Keratinocyte (primary cell): ENCODE measurements around the gene PANX2. TPM values are rescaled to one million over a fixed set of nuclear protein-coding genes. Genes with fewer than 3 reads are reported as not detected.

Source experiments
- DNase-seq: peaks from one replicate; pipeline ENCODE4 v3.0.0-alpha.2; 2011; ENCODE audit warnings: low read depth, missing footprints, low spot score
- FAIRE-seq: peaks from 2 replicates; lab custom pipeline; 2011; peaks lifted over from hg19 to GRCh38; lab: Jason Lieb, UNC
- H2AFZ ChIP-seq: 2 replicates; pipeline ENCODE4 v1.6.0; 2012; ENCODE audit warnings: low read length, control low read depth, inconsistent platforms; ENCODE audit not compliant: control insufficient read depth
- H3K27ac ChIP-seq: 2 replicates; pipeline ENCODE4 v1.5.1; 2011; ENCODE audit warnings: low read length; ENCODE audit not compliant: control insufficient read depth, insufficient read depth
- H3K27me3 ChIP-seq: 3 replicates; pipeline ENCODE4 v1.6.0; 2011; ENCODE audit warnings: low read length; ENCODE audit not compliant: control insufficient read depth, insufficient read depth; ENCODE audit errors: extremely low read depth
- H3K36me3 ChIP-seq, 2 experiments: 2 replicates in 1 of 2; 3 replicates in 1 of 2; pipeline ENCODE4 v1.5.1; 2011; ENCODE audit warnings: low read length in 2 of 2, mild to moderate bottlenecking in 1 of 2; ENCODE audit not compliant: control insufficient read depth in 2 of 2, insufficient read depth in 2 of 2; ENCODE audit errors: extremely low read depth in 1 of 2
- H3K4me1 ChIP-seq: 3 replicates; pipeline ENCODE4 v1.5.1; 2011; ENCODE audit warnings: low read length; ENCODE audit not compliant: control insufficient read depth, insufficient read depth; ENCODE audit errors: extremely low read depth
- H3K4me2 ChIP-seq: 3 replicates; pipeline ENCODE4 v1.6.0; 2011; ENCODE audit warnings: low read depth, low read length; ENCODE audit not compliant: control insufficient read depth, insufficient read depth; ENCODE audit errors: extremely low read depth
- H3K4me3 ChIP-seq, 3 experiments: fragments of 200-600 bp in 1 of 3; sonication (generic) in 1 of 3; 2 replicates in 2 of 3; 3 replicates in 1 of 3; pipeline ENCODE4 v1.5.1; 2011 to 2016; ENCODE audit warnings: low read length in 3 of 3, mild to moderate bottlenecking in 3 of 3, control low read depth in 2 of 3, inconsistent platforms in 1 of 3, low read depth in 1 of 3, mixed read lengths in 1 of 3, mixed run types in 1 of 3, moderate library complexity in 1 of 3; ENCODE audit not compliant: control insufficient read depth in 2 of 3, insufficient read depth in 2 of 3; ENCODE audit errors: extremely low read depth in 1 of 3
- H3K79me2 ChIP-seq: 2 replicates; pipeline ENCODE4 v1.6.0; 2012; ENCODE audit warnings: low read length; ENCODE audit not compliant: control insufficient read depth, insufficient read depth
- H3K9ac ChIP-seq: 3 replicates; pipeline ENCODE4 v1.6.0; 2011; ENCODE audit warnings: low read length; ENCODE audit not compliant: control insufficient read depth, insufficient read depth; ENCODE audit errors: extremely low read depth
- H3K9me1 ChIP-seq: 3 replicates; pipeline ENCODE4 v1.6.0; 2011; ENCODE audit warnings: low read length; ENCODE audit not compliant: control insufficient read depth, insufficient read depth; ENCODE audit errors: extremely low read depth
- H3K9me3 ChIP-seq: 2 replicates; pipeline ENCODE4 v1.5.1; 2012; ENCODE audit warnings: low read depth, low read length; ENCODE audit not compliant: control insufficient read depth
- H4K20me1 ChIP-seq: 3 replicates; pipeline ENCODE4 v1.6.0; 2011; ENCODE audit warnings: low read length; ENCODE audit not compliant: control insufficient read depth, insufficient read depth; ENCODE audit errors: extremely low read depth
- EZH2 ChIP-seq: IDR thresholded peaks from one replicate; pipeline ENCODE4 v1.6.1; 2012; ENCODE audit warnings: inconsistent platforms, mild to moderate bottlenecking, low read length, moderate library complexity
- dilution Hi-C: fragments of 300-500 bp; cut with MboI; formaldehyde crosslinking; loops from one replicate; pipeline ENCODE4 v1.7.0; 2020; ENCODE audit warnings: low sequenced_read_pairs; ENCODE audit not compliant: extremely low pct_ligation_motif_present
- polyA plus RNA-seq, 5 experiments: library from polyadenylated mRNA; depleted of rRNA in 3 of 5; stranded (reverse) in 3 of 5; stranded (forward) in 1 of 5; unstranded in 1 of 5; fragments of >200 nt; gene quantifications; 1 replicate in 1 of 5; 2 replicates in 3 of 5; 3 replicates in 1 of 5; pipeline versions ENCODE4 v1.2.1 to v1.2.3, GENCODE V29; 2011 to 2012; ENCODE audit warnings: missing spikeins in 2 of 5, low read depth in 1 of 5, low replicate concordance in 1 of 5
- TF ChIP-seq, protein P1 (sequence below), 3 experiments: IDR thresholded peaks in 1 of 3; conservative IDR thresholded peaks in 1 of 3; optimal IDR thresholded peaks in 1 of 3; 2 replicates in 2 of 3; 3 replicates in 1 of 3; pipeline versions ENCODE3 to v1.5.1; 2011; ENCODE audit warnings: low read length in 3 of 3, mild to moderate bottlenecking in 3 of 3, moderate library complexity in 2 of 3, control low read depth in 1 of 3, inconsistent platforms in 1 of 3; ENCODE audit not compliant: insufficient read depth in 2 of 3; ENCODE audit errors: extremely low read depth in 1 of 3

PANX2 gene
- polyA plus RNA-seq, 1 donor (not counting 4 experiments of a cell fraction or from before 2014, with no cell fraction given): 0.22 TPM

DNA sequence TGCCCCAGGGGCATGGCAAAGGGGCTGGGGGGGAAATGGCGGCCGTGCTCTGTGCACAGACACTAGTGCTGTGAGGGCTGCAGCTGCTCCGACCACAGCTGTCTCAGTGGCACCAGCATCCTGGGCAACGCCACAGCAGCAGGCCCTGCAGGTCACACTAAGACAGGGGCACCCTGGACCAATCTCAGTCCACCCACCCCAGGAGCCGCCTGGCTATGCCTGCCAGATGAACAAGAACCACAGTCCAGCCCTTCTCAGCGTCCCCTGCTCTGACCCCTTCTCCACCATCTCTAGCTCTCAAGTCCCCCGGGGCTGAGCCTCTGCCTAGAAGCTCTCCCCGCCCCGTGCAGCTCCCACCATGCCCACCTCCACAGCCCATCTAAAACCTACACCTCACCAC lies 57.8 kb downstream of the PANX2 start:
- no peak for FAIRE-seq
- H3K4me2 ChIP-seq: no peak overlapping the region
- H3K79me2 ChIP-seq: no peaks in the 10 kb centered on the region

DNA sequence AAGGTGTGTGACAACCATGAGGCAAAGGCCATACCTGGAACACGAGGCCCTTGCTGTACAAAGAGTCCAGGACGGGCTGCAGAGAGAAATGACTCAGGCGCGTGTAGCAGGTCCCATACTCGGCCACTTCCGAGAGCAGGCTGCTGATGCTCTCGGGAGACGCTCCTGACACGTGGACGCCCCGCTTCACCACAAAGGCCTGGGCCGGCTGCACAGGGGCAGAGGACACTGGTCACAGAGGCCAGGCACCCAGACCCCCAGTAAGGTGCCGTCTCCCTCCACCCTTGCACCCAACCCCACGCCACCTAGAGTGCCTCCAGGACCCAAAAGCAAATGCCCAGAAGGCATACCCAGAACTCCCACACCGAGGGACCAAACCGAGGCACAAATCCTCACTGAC lies 58.8 kb downstream of the PANX2 start:
- TF ChIP-seq EZH2: no peak
- TF ChIP-seq, protein P1, sequence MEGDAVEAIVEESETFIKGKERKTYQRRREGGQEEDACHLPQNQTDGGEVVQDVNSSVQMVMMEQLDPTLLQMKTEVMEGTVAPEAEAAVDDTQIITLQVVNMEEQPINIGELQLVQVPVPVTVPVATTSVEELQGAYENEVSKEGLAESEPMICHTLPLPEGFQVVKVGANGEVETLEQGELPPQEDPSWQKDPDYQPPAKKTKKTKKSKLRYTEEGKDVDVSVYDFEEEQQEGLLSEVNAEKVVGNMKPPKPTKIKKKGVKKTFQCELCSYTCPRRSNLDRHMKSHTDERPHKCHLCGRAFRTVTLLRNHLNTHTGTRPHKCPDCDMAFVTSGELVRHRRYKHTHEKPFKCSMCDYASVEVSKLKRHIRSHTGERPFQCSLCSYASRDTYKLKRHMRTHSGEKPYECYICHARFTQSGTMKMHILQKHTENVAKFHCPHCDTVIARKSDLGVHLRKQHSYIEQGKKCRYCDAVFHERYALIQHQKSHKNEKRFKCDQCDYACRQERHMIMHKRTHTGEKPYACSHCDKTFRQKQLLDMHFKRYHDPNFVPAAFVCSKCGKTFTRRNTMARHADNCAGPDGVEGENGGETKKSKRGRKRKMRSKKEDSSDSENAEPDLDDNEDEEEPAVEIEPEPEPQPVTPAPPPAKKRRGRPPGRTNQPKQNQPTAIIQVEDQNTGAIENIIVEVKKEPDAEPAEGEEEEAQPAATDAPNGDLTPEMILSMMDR (optimal IDR thresholded peaks at IDR 0.05 in 1 of 3, IDR thresholded peaks at IDR 0.05 in 1 of 3, conservative IDR thresholded peaks at IDR 0.05 in 1 of 3; ENCODE audit: extremely low read depth in 1 of 3, insufficient read depth in 2 of 3, low read length in 3 of 3): no peak
- H3K79me2 ChIP-seq: peaks cover 6% of the 10 kb centered on the region
- H3K27ac ChIP-seq: no peak overlapping the region
- no peaks in the 10 kb centered on the region for H3K4me1 ChIP-seq
- no peaks in the 10 kb centered on the region for H4K20me1 ChIP-seq
- H3K27me3 ChIP-seq: no peaks in the 10 kb centered on the region
- DNase-seq (no peak), FAIRE-seq (no peak)
- peaks cover 3 to 15% of the 10 kb centered on the region in 2 experiments for H3K36me3 ChIP-seq
- no peak overlapping the region for H3K9ac ChIP-seq
- H3K9me3 ChIP-seq: no peaks in the 10 kb centered on the region
- no peaks in the 10 kb centered on the region for H3K9me1 ChIP-seq
- dilution Hi-C loops: no loop called here
- no peak overlapping the region for H3K4me2 ChIP-seq
- H2AFZ ChIP-seq: no peak overlapping the region
- H3K4me3 ChIP-seq: no peak overlapping the region

More for the DNA sequence above, 57.8 kb downstream of the PANX2 start:
- Histone ChIP-seq H3K27ac (no peak overlapping the region), H3K27me3 (no peaks in the 10 kb centered on the region), H3K36me3 (peaks cover 3 to 20% of the 10 kb centered on the region in 2 experiments), H4K20me1 (no peaks in the 10 kb centered on the region), H3K4me3 (no peak overlapping the region), H3K4me1 (no peaks in the 10 kb centered on the region), H2AFZ (no peak overlapping the region), H3K9me3 (no peaks in the 10 kb centered on the region), H3K9ac (no peak overlapping the region), H3K9me1 (no peaks in the 10 kb centered on the region)
- no peak for TF ChIP-seq EZH2
- TF ChIP-seq, protein P1 (optimal IDR thresholded peaks at IDR 0.05 in 1 of 3, IDR thresholded peaks at IDR 0.05 in 1 of 3, conservative IDR thresholded peaks at IDR 0.05 in 1 of 3; ENCODE audit: extremely low read depth in 1 of 3, insufficient read depth in 2 of 3, low read length in 3 of 3): no peak
- dilution Hi-C loops: no loop called here
- DNase-seq: no peak

Other genes with a start within 250 kb of the PANX2 start
- 3.4 to 6.5 TPM (median 4.8 TPM) in 3 replicates for gene PIM3, start 210.0 kb upstream of the PANX2 start, polyA plus RNA-seq
- not detected in 3 replicates for gene IL17REL, start 158.0 kb upstream of the PANX2 start, polyA plus RNA-seq
- not detected in 3 replicates for gene TTLL8, start 112.4 kb upstream of the PANX2 start, polyA plus RNA-seq
- not detected in 3 replicates for gene MLC1, start 85.3 kb upstream of the PANX2 start, polyA plus RNA-seq
- not detected in 3 replicates for gene MOV10L1, start 80.7 kb upstream of the PANX2 start, polyA plus RNA-seq
- 22.7 to 38.0 TPM (median 31.7 TPM) in 3 replicates for gene TRABD, start 15.2 kb downstream of the PANX2 start, polyA plus RNA-seq
- gene SELENOO, start 30.3 kb downstream of the PANX2 start, polyA plus RNA-seq: 14.4 to 32.1 TPM (median 22.0 TPM) in 3 replicates
- gene TUBGCP6, start 74.3 kb downstream of the PANX2 start, polyA plus RNA-seq: 10.1 to 19.0 TPM (median 11.6 TPM) in 3 replicates
- 4.7 to 12.4 TPM (median 8.2 TPM) in 3 replicates for gene HDAC10, start 80.5 kb downstream of the PANX2 start, polyA plus RNA-seq
- gene MAPK12, start 91.0 kb downstream of the PANX2 start, polyA plus RNA-seq: 10.1 to 17.9 TPM (median 11.1 TPM) in 3 replicates
- gene MAPK11, start 99.6 kb downstream of the PANX2 start, polyA plus RNA-seq: 3.4 to 12.6 TPM (median 4.6 TPM) in 3 replicates
- 44.3 to 90.3 TPM (median 66.2 TPM) in 3 replicates for gene PLXNB2, start 136.9 kb downstream of the PANX2 start, polyA plus RNA-seq
- gene DENND6B, start 156.3 kb downstream of the PANX2 start, polyA plus RNA-seq: 0.94 to 3.1 TPM (median 1.4 TPM) in 3 replicates
- 19.8 to 29.7 TPM (median 23.2 TPM) in 3 replicates for gene PPP6R2, start 172.6 kb downstream of the PANX2 start, polyA plus RNA-seq